CD14-positive monocyte (primary cell): ENCODE data around the gene FDXACB1. TPM values are rescaled to one million over a fixed set of nuclear protein-coding genes. Genes with fewer than 3 reads are reported as not detected.
A peak's percentile ranks its signal among the peaks of the same experiment; 100 is the strongest.

Experiments used
- DNase-seq, 3 donors: peaks; one replicate each; pipeline ENCODE4 v3.0.0-alpha.2; 2011 to 2022
- H2AFZ ChIP-seq: 2 replicates; pipeline ENCODE4 v1.6.0; 2012; ENCODE audit warnings: mild to moderate bottlenecking, low read depth, low read length, inconsistent platforms; ENCODE audit not compliant: insufficient read depth, poor library complexity, severe bottlenecking
- H3K27ac ChIP-seq, 2 donors: 1 replicate in 1 of 2; 2 replicates in 1 of 2; pipeline ENCODE4 v1.5.1; 2012 to 2013; ENCODE audit warnings: low read length in 2 of 2, control low read depth in 1 of 2, inconsistent platforms in 1 of 2, low read depth in 1 of 2, mild to moderate bottlenecking in 1 of 2
- H3K27me3 ChIP-seq, 2 donors: one replicate each; pipeline versions ENCODE4 v1.6.0 to v1.6.1; 2011 to 2013; ENCODE audit warnings: low read length in 2 of 2; ENCODE audit not compliant: control insufficient read depth in 2 of 2, insufficient read depth in 2 of 2
- H3K36me3 ChIP-seq, 2 donors: replicated peaks in 1 of 2; 1 replicate in 1 of 2; 2 replicates in 1 of 2; pipeline versions ENCODE4 v1.5.1 to v1.6.1; 2012 to 2013; ENCODE audit warnings: low read length in 2 of 2, control low read depth in 1 of 2, inconsistent platforms in 1 of 2, mild to moderate bottlenecking in 1 of 2; ENCODE audit not compliant: insufficient read depth in 2 of 2, control insufficient read depth in 1 of 2
- H3K4me1 ChIP-seq, 2 donors: 1 replicate in 1 of 2; 2 replicates in 1 of 2; pipeline versions ENCODE4 v1.5.1 to v1.6.1; 2012 to 2013; ENCODE audit warnings: low read length in 2 of 2, control low read depth in 1 of 2, inconsistent platforms in 1 of 2, mild to moderate bottlenecking in 1 of 2, moderate library complexity in 1 of 2; ENCODE audit not compliant: insufficient read depth in 2 of 2, control insufficient read depth in 1 of 2
- H3K4me2 ChIP-seq: replicated peaks from 2 replicates; pipeline ENCODE3; 2012; ENCODE audit warnings: low read length, moderate library complexity, mild to moderate bottlenecking; ENCODE audit not compliant: poor library complexity, severe bottlenecking; ENCODE audit errors: extremely low read depth
- H3K4me3 ChIP-seq, 3 experiments: fragments of 200-600 bp in 1 of 3; sonication (generic) in 1 of 3; replicated peaks in 1 of 3; 1 replicate in 2 of 3; 2 replicates in 1 of 3; pipeline ENCODE4 v1.5.1; 2011 to 2013; ENCODE audit warnings: low read length in 3 of 3, mild to moderate bottlenecking in 3 of 3, control low read depth in 2 of 3, low read depth in 2 of 3, inconsistent platforms in 1 of 3, moderate library complexity in 1 of 3
- H3K79me2 ChIP-seq: 2 replicates; pipeline ENCODE4 v1.6.0; 2012; ENCODE audit warnings: mild to moderate bottlenecking, control low read depth, inconsistent platforms, low read length, moderate library complexity; ENCODE audit not compliant: insufficient read depth
- H3K9ac ChIP-seq: 2 replicates; pipeline ENCODE4 v1.6.0; 2017; ENCODE audit warnings: low read length, mild to moderate bottlenecking; ENCODE audit not compliant: insufficient read depth, poor library complexity, severe bottlenecking
- H3K9me3 ChIP-seq, 2 donors: replicated peaks in 1 of 2; 1 replicate in 1 of 2; 2 replicates in 1 of 2; pipeline versions ENCODE4 v1.5.1 to v1.6.1; 2012 to 2013; ENCODE audit warnings: low read length in 2 of 2, control low read depth in 1 of 2; ENCODE audit not compliant: control insufficient read depth in 1 of 2, insufficient read depth in 1 of 2
- H4K20me1 ChIP-seq: 2 replicates; pipeline ENCODE4 v1.6.0; 2012; ENCODE audit warnings: mild to moderate bottlenecking, low read length, control low read depth, moderate library complexity; ENCODE audit not compliant: insufficient read depth
- H3K27ac Mint-ChIP-seq, 7 donors: one replicate each; pipeline ENCODE4 v1.8.0; 2020; ENCODE audit warnings: mild to moderate bottlenecking in 7 of 7, mixed read lengths in 7 of 7, moderate library complexity in 6 of 7, inconsistent platforms in 2 of 7
- H3K27me3 Mint-ChIP-seq, 3 donors: one replicate each; pipeline ENCODE4 v1.8.0; 2021 to 2022; ENCODE audit warnings: low read depth in 3 of 3, mild to moderate bottlenecking in 3 of 3, mixed read lengths in 3 of 3, moderate library complexity in 3 of 3, inconsistent platforms in 1 of 3
- H3K36me3 Mint-ChIP-seq, 2 donors: one replicate each; pipeline ENCODE4 v1.8.0; 2020; ENCODE audit warnings: mixed read lengths in 2 of 2, inconsistent platforms in 1 of 2, mild to moderate bottlenecking in 1 of 2
- H3K4me1 Mint-ChIP-seq: one replicate; pipeline ENCODE4 v1.8.0; 2020; ENCODE audit warnings: mild to moderate bottlenecking, mixed read lengths
- H3K4me3 Mint-ChIP-seq, 2 donors: one replicate each; pipeline ENCODE4 v1.8.0; 2020; ENCODE audit warnings: mild to moderate bottlenecking in 2 of 2, mixed read lengths in 2 of 2, moderate library complexity in 1 of 2
- H3K9me3 Mint-ChIP-seq, 7 donors: one replicate each; pipeline ENCODE4 v1.8.0; 2020 to 2022; ENCODE audit warnings: mixed read lengths in 7 of 7, mild to moderate bottlenecking in 6 of 7, moderate library complexity in 6 of 7, inconsistent platforms in 2 of 7
- WGBS: methylation state at CpG from one replicate; pipeline ENCODE4 v1.1.5; 2013; ENCODE audit warnings: missing lambda C conversion rate; ENCODE audit not compliant: insufficient coverage; 5-methylcytosine and 5-hydroxymethylcytosine counted together
- intact Hi-C, 2 donors: fragments of 100-400 bp; cut with micrococcal nuclease; formaldehyde crosslinking; loops; one replicate each; pipeline versions ENCODE4 v1.15.0 to v1.15.1; 2023
- polyA plus RNA-seq, 3 donors: library from polyadenylated mRNA; depleted of rRNA in 1 of 3; unstranded in 2 of 3; stranded (reverse) in 1 of 3; fragments of 300-500 nt in 2 of 3; fragments of >200 nt in 1 of 3; fragmentation: Illumina TruSeq in 2 of 3; gene quantifications; 1 replicate in 2 of 3; 2 replicates in 1 of 3; pipeline ENCODE4 v1.2.3, GENCODE V29; 2012 to 2021
- TF ChIP-seq, protein P1 (sequence below): fragments of 200-600 bp; IDR thresholded peaks from one replicate; pipeline ENCODE4 v1.8.0; 2022; ENCODE audit warnings: antibody characterized with exemption, mild to moderate bottlenecking

FDXACB1 gene
- polyA plus RNA-seq, 3 donors = 1.9 to 2.3 (median 2.0) TPM

DNA sequence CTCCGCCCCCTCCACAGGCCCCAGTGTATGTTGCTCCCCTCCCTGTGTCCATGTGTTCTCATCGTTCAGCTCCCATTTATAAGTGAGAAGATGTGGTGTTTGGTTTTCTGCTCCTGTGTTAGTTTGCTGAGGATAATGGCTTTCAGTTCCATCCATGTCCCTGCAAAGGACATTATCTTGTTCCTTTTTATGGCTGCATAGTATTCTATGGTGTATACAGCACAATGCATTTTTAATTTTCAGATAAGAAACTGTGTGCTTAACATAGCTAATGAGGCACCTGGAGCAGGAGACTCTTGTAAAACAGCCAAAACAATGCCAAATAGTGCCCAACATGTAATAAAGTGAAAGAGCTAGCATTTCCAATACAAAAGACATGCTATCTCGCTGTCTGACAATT is 29.3 kb downstream of the FDXACB1 start:
- Histone ChIP-seq H2AFZ (no peak overlapping the region), H3K36me3 (peaks cover 2 to 34% of the 10 kb centered on the region in 2 donors), H3K4me3 (no peak overlapping the region), H3K4me2 (no peak overlapping the region), H3K9ac (no peak overlapping the region), H4K20me1 (no peaks in the 10 kb centered on the region), H3K79me2 (no peaks in the 10 kb centered on the region), H3K27me3 (no peaks in the 10 kb centered on the region), H3K9me3 (no peaks in the 10 kb centered on the region), H3K4me1 (peaks cover 30 to 34% of the 10 kb centered on the region in 2 donors), H3K27ac (no peak overlapping the region)
- Mint-ChIP-seq H3K36me3 (peaks cover 33 to 36% of the 10 kb centered on the region in 2 donors), H3K4me1 (peaks cover 33% of the 10 kb centered on the region), H3K27ac (no peak overlapping the region), H3K4me3 (no peak overlapping the region), H3K9me3 (no peaks in the 10 kb centered on the region), H3K27me3 (no peaks in the 10 kb centered on the region)
- TF ChIP-seq, protein P1, sequence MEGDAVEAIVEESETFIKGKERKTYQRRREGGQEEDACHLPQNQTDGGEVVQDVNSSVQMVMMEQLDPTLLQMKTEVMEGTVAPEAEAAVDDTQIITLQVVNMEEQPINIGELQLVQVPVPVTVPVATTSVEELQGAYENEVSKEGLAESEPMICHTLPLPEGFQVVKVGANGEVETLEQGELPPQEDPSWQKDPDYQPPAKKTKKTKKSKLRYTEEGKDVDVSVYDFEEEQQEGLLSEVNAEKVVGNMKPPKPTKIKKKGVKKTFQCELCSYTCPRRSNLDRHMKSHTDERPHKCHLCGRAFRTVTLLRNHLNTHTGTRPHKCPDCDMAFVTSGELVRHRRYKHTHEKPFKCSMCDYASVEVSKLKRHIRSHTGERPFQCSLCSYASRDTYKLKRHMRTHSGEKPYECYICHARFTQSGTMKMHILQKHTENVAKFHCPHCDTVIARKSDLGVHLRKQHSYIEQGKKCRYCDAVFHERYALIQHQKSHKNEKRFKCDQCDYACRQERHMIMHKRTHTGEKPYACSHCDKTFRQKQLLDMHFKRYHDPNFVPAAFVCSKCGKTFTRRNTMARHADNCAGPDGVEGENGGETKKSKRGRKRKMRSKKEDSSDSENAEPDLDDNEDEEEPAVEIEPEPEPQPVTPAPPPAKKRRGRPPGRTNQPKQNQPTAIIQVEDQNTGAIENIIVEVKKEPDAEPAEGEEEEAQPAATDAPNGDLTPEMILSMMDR = no peak
- intact Hi-C loops = loop anchor here (10.0 kb wide), 2 partner anchors 75 to 285 kb away; no protein-coding TSS in a partner anchor
- no peak for DNase-seq
- no CpG with 5 or more reads among the region's 3 CpGs for WGBS

DNA sequence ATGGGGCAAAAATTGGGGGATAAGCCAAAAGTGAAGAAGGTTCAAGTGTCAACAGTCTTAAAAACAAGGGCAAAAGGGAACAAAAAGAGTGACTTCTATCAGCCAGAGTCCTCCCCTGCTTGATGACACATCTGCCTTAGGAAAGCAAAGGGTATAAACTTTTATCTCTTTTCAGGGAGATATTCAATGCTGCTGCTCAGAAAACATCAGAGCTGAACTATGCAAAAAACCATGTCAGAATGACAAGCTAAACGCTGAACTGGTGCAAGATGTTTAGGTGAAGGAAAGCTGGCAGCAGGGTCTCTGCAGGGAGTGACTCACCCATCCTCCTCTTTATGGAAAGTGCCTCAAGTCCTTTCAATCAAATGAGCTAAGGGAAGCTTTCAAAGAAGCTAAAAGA is 32.3 kb downstream of the FDXACB1 start:
- H3K36me3 ChIP-seq = peaks cover 0 to 9% of the 10 kb centered on the region in 2 donors
- H3K27ac ChIP-seq = peak overlapping the region; percentile 33 to 83
- H3K4me1 ChIP-seq = peaks cover 45 to 50% of the 10 kb centered on the region in 2 donors
- 20% methylated on average over 1 of the region's 1 CpG for WGBS
- peak overlapping the region; percentile 89 to 97 (median 96) for H3K27ac Mint-ChIP-seq
- peaks cover 0 to 2% (median 0%) of the 10 kb centered on the region in 3 donors for H3K27me3 Mint-ChIP-seq
- H3K4me3 Mint-ChIP-seq = no peak overlapping the region
- H3K79me2 ChIP-seq = no peaks in the 10 kb centered on the region
- TF ChIP-seq, protein P1 = no peak
- peak; percentile 22 to 45 (median 26) for DNase-seq
- H3K9ac ChIP-seq = no peak overlapping the region
- peak overlapping the region; percentile 45 for H3K4me2 ChIP-seq
- H3K36me3 Mint-ChIP-seq = peaks cover 14 to 17% of the 10 kb centered on the region in 2 donors
- no peaks in the 10 kb centered on the region for H3K9me3 ChIP-seq
- no peaks in the 10 kb centered on the region for H3K9me3 Mint-ChIP-seq
- no peak overlapping the region for H2AFZ ChIP-seq
- H3K27me3 ChIP-seq = no peaks in the 10 kb centered on the region
- intact Hi-C loops = loop anchor here (10.0 kb wide), 2 partner anchors 72 to 282 kb away; no protein-coding TSS in a partner anchor
- H4K20me1 ChIP-seq = no peaks in the 10 kb centered on the region
- peak overlapping the region in 1 of 3 experiments; percentile 35 for H3K4me3 ChIP-seq
- H3K4me1 Mint-ChIP-seq = peaks cover 48% of the 10 kb centered on the region
